HPDE6-E6E7 (cell line): ENCODE results near the gene APOBEC2.
A peak's percentile ranks its signal among the peaks of the same experiment; 100 is the strongest.
"Not testable (repeated sequence)": the region's sequence is repeated elsewhere in the genome, so short reads cannot be mapped to it uniquely, and the experiment has no call there.

Source experiments
- DNase-seq: peaks from one replicate; pipeline ENCODE4 v3.0.0; 2011; ENCODE audit warnings: missing footprints; ENCODE audit errors: extremely low spot score

The APOBEC2 gene

DNA sequence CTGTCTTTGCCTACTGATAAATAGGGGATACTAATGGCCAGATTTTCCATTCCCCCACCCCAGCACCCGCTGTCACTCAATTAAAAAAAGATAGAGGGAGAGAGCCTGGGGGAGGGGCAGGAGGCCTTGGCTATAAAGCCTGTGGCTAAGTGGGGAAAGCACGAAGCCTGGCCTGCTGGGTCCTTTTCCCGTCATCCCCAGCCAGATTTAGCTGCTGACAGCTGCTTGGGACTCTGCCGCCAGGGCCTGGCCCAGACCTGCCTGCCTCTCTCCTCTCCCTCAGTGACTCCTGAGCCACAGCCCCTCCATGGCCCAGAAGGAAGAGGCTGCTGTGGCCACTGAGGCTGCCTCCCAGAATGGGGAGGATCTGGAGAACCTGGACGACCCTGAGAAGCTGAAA, at the start of gene APOBEC2:
Gene APOBEC2, plus strand, starts transcription at position 162 of the 400 bp plus-strand sequence. Its CDS starts 146 bp downstream, at position 308.
- DNase-seq: no peak

DNA sequence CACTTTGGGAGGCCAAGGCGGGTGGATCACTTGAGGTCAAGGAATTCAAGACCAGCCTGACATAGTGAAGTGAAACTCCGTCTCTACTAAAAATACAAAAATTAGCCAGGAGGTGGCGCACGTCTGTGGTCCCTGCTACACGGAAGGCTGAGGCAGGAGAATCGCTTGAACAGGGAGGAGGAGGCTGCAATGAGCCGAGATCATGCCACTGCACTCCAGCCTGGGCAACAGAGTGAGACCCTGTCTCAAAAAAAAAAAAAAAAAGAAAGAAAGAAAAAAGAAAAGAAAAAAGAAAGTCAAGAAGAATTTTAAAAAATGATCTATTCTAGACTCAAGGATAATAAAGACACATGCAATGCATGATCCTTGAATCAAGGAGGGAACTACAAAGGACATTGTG, 46.8 kb upstream of the APOBEC2 start:
- not testable (repeated sequence) for DNase-seq

DNA sequence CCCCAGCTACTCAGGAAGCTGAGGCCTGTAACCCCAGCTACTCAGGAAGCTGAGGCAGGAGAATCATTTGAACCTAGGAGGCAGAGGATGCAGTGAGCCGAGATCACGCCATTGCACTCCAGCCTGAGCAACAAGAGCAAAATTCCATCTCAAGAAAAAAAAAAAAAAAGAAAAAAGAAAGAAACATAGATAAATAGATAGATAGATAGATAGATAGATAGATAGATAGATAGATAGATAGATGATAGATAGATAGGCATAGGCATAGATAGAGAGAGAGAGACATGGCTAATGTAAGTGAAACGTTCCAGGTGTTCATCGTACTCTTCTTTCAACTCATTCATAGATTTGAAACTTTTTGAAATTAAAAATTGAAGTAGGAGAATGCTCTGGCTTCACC, 46.0 kb upstream of the APOBEC2 start:
- not testable (repeated sequence) for DNase-seq

DNA sequence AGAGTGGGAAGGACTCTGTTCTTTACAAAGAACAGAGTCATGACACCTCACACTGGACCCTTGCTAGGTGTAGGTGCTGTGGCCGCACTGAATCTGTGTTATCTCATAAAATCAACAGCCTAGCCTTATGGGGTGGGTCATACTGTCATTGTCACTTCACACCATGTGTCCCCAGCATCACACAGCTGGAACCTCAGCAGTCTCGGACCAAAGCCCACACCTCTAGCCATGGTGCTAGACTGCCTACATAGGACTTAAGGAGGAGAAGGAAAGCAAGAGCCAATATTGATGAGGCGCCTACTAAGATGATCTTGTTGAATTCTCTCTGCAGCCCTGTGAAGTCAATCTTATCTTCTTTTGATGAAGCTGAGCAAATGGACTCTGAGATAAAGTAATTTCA, 45.0 kb upstream of the APOBEC2 start:
- no peak for DNase-seq

DNA sequence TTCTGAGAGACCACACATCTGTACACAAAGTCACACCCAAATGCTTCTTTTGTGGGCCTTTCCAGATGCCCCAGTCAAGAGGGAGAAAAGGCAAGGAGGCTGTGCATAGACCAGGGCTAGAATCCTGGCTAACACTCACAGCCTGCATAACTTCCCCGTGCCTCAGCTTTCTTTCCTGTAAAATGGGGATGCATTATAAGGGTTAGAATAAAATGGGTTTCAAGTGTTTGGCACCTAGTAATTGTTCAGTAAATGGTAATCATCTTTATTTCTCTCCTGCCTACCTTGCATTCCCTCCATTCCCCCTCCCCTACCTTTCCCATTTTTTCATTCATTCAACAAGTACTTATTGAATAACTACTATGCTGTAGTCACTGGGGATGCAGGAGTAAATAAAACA, 43.3 kb upstream of the APOBEC2 start:
- no peak for DNase-seq

DNA sequence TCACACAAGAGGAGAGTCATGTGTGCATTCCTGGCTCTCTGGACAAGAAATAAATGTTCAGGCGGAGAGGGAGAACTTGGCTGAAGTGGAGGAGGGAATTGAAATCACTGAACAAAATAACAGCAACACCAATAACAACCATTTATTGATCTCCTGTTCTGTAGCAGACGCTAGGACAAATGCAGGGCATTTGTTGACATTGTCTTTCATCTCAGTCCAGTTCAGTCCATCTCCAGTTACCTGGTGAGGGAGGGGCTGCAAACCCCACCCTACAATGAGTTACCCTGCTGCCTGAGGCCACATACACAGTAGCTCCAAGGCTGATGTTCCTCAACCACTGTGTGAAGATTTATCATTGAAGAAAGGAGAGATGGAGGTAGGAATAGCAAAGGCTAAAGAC, 41.3 kb upstream of the APOBEC2 start:
- DNase-seq: no peak

DNA sequence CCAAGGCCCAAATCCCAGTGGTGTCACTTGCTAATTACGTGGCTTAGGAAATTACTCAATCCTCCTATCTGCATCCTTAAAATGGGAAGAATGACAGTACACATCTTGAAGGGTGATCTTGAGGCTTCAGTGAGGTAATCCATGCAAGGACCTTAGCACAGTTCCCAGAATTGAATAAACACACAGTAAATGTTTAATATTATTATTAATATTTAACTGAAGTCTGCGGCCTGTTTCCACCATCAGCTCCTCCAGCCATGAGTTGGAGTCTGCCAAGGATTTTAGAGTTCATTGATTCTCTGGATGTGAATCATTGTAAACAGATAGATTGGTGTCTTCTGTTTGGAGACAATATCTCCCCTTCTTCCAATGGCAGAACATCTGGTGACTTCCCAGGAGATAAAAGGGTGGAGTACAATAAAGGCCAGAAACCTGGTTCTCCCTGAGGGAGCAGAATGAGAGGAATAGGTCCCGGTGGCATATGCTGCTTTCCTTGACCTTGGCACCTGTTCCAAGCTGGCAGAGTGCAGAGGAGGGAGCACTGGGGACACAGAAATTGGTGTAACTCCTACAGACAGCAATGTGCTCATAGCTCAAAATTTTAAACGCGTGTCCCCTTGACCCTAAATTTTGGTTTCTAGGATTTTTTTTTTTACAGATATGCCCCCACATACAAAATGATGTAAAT, 39.4 kb upstream of the APOBEC2 start:
- no peak for DNase-seq

DNA sequence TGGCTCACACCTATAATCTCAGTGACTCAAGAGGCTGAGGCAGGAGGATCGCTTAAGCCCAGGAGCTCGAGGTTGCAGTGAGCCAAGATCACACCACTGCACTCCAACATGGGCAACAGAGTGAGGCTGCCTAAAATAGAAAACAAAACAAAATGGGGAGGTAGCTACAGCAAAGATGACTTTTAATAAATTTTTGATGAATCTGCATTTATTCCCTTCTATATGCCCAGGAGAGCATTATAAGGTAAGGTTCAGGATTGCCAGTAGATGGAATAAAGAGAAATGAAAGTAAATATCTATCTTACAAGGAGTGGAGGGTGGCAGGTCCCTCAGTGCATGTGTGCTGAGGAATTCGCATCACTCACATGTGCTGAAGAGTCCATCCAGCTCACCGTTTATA, 38.2 kb upstream of the APOBEC2 start:
- DNase-seq: no peak

DNA sequence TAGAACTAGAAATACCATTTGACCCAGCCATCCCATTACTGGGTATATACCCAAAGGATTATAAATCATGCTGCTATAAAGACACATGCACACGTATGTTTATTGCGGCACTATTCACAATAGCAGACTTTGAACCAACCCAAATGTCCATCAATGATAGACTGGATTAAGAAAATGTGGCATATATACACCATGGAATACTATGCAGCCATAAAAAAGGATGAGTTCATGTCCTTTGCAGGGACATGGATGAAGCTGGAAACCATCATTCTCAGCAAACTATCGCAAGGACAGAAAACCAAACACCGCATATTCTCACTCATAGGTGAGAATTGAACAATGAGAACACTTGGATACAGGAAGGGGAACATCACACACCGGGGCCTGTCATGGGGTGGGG, 37.1 kb upstream of the APOBEC2 start:
- not testable (repeated sequence) for DNase-seq

DNA sequence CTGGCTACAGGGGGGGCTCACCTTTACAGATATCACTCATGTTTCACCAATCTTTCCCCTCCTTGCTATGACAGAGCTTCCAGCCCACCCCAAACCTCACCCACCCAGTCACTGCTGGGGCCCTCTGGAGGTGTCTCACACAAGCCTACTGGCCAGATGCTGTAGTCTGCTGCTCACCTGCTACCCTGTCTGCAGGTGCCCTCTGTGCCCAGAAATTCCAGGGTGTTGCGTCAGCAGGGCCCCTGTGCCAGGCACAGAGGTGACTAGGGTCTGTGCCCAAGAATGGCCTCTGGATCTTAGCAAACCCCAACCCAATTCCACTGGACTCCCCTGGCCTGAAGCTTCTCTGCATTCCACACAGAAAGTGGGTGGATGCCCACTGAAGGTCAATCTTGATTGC, 35.3 kb upstream of the APOBEC2 start:
- no peak for DNase-seq

DNA sequence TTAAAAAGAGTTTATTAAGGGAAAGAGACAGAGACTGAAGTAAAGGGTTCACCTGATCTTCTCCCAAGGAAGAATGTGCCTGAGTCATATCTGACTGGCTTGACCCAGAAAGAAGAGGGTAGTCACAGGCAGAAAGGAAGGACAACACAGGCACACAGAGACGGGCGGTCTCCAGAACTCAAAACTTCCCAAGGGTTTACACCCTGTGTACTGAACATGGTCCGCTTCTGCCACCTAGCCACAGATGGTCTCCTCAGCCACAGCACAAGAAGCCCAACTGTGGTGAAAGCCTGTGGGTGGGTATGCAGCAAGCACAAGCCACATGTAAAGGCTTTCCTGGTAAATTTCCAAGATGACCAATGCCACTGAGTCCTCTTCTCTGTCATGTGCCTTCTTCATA, 31.2 kb upstream of the APOBEC2 start:
- DNase-seq: no peak

DNA sequence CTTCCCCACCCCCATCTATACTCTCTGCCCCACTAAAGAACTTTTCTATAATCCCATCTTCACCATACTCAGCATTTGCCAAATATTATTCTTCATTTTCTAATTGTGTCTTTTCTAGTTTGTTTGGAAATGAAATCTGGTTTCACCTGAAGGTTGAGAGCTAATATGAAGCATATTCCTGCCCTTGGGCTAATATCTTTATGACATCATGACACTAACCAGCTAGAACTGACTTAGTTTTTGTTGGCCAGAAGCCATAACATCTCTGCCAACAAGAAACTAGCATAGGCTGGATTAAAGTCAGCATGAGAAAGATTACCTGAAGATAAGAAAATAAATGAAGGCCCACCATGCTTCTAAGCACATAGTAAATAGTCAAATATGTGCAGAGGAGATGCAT, 30.7 kb upstream of the APOBEC2 start:
- DNase-seq: no peak

DNA sequence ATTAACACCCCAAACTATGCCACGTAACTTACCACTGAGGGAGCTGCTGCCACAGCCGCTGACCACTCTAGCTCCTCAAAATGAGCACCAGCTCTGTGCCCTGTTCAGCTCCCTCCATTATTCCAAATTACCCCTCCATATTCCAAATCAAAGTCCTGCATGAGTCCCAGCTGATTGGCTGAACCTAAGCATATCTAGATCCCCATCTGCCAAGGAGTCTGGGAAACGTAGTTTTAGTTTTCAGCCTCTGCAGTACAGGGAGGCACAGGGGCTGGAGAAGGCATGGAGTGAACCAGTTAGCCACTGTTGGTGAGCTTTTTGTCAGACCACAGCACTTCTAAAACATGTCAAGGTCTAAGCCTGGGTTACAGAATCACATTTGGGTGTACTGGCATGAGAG, 29.9 kb upstream of the APOBEC2 start:
- no peak for DNase-seq

DNA sequence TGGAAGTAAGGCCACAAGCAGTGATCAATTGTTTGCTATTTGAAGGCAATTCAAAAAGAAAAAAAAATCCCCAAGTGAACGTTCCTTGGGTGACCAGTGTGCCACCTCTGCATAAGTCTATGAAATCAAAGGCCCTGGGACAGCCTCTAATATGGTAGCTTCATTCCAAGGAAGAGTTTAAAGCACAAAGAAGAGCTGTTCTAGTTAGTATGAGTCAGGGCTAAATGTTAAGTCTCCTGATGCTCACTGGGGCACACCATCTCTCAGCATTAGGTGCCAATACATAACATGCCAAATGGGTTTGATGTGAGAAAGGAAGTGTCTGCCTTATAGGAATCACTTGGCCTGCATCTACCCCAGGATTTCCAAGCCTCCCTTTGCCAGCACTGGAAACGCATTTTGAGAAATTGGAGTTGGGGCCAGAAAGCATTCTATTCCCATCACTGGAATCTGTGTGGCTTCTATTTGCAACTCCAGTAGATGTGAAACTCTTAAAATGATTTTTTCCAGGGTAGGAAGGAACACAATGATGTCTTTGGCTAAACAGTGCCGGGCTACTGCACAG, 27.0 kb upstream of the APOBEC2 start:
- DNase-seq: no peak

DNA sequence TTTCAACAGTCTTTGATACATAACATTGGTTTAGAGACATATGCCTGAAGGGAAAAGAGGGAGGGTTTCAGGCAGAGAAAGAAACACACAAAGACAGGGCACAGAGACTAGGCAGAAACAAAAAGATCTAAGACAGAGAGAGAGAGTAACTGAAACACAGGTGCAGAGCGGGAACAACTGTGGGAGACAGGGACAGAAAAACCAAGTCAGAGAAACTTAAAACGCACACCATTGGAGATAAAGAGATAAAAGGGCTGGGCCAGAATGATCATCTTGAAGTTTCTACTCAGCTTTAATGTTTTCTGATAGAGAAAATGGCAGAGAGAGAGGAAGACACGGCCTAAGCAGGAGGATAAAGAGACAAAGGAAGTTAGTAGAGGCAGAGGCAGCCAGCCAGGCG, 25.8 kb upstream of the APOBEC2 start:
- DNase-seq: no peak

DNA sequence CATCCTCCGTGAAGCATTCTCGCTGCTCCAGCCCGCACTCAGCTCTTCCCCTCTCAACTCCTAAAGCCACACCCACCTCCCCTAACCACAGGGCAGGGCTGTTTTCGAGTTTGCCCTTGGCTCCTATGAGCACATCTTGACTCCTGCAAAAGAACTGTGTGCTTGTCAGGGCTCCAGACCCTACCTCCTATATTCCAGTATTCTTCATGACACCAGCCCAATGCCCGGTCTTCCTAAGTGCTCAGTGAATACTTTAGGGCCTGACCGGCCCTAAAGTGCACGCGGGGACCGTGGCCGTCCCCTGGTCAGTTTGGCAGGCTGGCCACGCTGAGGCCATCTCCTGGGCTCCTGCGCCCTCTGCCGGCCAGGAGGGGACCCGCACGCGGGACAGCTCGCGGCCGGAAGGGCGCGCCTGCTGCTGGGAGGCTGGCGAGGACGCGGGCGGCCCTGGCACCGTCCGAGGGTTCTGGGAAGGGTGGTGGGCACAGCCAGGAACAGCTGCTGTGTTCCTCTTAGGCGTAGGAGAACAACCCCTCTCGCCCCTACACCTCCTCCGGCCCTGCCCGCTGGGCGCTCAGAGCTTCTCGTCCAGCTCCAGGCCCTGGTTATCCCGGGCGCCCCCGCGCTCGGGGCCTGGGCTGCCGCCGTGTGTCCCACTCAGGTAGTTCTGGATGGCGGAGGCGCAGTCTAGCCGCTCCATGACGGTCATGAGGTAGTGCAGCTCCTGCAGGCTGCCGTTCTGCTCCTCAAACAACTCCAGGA, 25.0 kb upstream of the APOBEC2 start:
- DNase-seq: no peak

DNA sequence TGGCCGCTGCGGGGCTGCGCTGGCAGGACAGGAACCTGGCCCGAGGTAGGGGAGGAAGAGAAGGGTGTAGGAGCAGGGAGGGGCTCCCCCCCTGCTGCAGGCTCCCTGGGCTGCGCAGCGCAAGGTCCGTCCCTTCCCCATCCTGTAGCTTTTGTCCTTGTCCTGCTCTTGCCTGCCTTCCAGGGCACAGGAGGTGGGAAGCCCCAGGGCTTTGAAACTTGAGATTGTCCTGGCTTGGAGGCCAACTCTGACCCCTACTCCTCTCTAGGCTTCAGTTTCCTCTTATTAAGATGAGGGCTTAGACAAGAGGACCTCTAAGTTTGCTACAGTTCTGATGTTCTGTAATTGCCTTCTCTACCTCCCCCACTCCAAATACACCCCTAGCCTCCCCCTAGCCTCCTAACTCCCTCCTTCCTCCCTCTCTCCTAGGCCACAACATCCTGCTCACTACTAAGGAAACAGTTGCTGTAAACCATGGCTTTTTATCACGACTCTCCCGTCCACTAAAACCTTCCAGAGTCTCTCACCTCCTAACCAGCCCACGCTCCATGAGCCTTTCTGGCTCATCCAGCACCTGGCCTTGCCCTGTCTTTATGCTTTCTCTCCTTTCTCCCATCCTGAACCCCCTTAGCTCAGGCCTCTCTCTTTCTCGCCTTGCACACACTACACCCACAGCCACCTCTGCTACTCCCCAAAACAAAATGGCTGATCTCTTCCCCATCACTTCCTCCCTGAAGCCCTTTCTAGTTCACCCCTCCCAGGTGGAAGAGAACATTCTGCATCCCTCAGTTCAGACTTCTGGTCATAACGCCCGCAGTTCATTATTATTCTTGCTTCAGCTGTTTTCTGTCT, 24.2 kb upstream of the APOBEC2 start:
- DNase-seq: no peak

DNA sequence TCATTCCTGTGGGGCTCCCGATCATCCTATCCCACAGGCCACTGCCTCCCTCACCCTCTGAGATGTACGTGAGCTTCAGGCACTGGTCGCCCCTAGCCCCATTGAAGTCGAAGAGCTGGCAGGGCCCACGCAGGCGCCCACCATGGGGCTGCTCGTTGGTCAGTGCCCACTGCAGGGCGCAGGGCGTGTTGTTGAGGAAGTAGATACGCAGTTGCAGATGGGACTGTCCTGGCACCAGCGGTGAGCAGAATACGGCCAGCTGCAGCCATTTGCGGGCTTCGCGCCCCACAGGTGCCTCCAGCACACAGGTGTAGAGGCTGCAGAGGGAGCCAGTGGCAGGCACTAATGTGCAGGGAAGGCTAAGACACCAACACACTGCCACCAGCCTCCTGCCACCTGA, 20.2 kb upstream of the APOBEC2 start:
- DNase-seq: no peak

DNA sequence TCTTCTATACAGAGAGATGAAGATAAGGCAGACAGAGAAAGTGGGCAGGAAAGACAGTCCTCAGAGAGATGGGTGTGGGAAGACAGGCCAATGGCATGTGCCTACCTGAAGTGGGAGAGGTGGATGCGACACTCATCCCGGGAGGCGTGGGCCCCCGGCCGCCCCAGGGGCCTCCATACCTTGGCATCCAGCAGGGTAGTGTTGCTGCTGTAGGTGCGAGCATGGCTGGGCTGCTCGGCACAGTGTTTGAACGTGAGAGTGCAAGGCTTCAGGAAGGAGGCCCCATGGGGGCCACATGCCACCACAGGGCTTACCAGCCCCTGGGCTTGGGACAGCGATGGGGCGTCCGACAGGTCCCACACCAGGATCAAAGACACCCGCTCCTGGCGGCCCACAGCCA, 19.2 kb upstream of the APOBEC2 start:
- no peak for DNase-seq

DNA sequence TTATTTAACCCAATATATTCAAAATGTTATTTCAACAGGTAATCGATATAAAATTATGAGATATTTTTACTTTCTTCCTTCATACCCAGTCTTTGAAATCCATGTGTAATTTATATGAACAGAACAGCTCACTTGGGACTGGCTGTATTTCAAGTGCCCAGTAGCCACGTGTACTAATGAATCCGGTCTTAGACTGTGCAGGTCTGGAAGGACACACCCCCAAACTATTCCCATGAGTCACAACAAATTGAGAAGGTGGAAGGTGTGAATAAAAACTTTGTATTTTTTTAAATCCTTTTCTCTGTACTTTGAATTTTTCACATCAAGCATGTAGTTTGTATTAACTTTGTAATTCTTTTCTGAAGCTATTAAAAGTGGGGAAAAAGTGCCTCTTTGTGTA, 16.8 kb upstream of the APOBEC2 start:
- DNase-seq: peak; percentile 82

DNA sequence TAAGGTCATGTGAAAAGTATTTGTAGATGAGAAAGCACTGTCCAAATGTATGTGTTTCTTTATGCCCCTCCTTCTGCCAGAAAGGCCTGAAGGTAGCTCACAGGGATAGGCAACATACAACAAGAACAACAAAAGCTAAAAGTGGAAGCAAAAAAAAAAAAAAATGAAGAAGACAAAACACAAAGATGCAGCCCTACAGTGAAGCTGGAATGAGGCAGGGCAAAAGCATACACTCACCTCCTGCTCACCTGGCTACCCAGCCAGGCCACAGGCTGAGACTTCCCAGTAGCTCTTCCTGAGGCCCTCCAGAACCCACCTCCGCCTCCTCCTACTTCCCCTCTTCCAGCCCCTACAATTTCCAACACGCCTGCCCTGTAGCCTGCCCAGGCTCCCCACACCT, 16.4 kb upstream of the APOBEC2 start:
- DNase-seq: no peak
